Stimulated activated CD4-positive, alpha-beta T cell treated with anti-CD3 and anti-CD28 coated beads, Interleukin-1b, Interleukin-23, amount 100 ng/mL, for 4 hours (primary cell): ENCODE data around the gene CD40.
"Not testable (repeated sequence)": the region's sequence is repeated elsewhere in the genome, so short reads cannot be mapped to it uniquely, and the experiment has no call there.

ENCODE experiments used
- DNase-seq, 2 donors: peaks; one replicate each; pipeline ENCODE4 v3.0.0-alpha.2; 2020; ENCODE audit warnings: low read depth in 2 of 2

The CD40 gene

DNA sequence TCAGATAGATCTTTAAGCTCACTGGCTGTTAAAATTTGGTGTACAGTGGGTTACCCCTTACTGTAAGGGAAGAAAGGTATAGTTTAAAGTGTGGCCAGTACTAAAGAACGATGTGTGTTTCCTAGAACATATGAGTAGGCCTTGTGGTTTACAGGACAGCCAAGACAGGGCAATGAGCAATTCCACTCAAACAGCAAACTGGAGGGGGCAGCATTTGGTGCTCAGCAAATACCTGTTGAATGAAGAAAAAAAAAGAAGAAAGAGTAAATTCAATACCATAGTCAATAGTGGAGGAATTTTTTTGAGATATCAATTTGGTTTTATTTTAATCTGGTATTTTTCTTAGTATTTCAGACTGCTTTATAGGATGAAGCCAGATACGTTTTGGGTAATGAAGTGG is 24.6 kb upstream of the CD40 start:
- DNase-seq: no peak

DNA sequence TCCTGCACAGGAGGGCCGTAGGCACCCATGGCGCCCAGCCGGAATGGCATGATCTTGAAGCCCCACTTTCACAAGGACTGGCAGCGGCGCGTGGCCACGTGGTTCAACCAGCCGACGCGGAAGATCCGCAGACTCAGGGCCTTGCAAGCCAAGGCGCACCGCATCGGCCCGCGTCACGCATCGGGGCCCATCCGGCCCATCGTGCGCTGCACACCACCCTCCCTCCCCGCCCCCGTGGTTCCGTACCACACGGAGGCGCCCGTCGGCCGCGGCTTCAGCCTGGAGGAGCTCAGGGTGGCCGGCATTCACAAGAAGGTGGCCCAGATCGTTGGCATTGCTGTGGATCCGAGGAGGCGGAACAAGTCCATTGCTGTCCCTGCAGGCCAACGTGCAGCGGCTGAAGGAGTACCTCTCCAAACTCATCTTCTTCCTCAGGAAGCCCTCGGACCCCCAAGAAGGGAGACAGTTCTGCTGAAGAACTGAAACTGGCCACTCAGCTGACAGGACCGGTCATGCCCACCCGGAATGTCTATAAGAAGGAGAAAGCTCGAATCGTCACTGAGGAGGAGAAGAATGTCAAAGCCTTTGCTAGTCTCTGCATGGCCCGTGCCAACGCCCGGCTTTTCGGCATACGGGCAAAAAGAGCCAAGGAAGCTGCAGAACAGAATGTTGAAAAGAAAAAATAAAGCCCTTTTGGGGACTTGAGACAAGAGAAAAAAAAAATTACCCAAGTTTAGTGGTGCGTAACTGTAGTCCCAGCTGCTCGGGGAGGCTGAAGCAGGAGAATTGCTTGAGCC is 18.4 kb upstream of the CD40 start:
- DNase-seq: no peak

DNA sequence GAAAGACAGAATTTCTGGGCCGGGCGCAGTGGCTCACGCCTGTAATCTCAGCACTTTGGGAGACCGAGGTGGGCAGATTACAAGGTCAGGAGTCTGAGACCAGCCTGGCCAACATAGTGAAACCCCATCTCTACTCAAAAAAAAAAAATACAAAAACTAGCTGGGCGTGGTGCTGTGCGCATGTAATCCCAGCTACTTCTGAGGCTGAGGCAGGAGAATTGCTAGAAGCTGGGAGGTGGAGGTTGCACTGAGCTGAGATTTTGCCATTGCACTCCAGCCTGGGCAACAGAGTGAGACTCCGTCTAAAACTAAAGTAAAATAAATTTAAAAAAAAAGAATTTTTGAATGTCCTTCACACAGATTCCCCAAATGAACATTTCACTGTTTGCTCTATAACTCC is 17.7 kb upstream of the CD40 start:
- DNase-seq: not testable (repeated sequence)

DNA sequence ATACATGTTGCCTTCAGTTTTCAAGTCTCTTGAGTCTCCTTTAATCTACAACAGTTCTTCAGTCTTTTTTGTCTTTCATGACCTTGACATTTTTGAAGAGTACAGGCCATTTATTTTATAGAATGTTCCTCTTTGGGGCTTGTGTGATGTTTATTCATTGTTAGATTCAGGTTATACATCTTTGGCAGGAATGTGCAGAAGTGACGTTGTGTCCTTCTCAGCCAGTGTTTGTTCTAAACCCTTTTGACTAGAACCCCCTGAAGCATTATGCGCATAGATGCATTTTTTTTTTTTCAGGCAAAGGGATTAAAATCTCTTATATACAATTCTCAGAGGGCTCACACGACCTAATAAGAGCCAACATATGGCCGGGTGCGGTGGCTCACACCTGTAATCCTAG is 17.1 kb upstream of the CD40 start:
- no peak for DNase-seq

DNA sequence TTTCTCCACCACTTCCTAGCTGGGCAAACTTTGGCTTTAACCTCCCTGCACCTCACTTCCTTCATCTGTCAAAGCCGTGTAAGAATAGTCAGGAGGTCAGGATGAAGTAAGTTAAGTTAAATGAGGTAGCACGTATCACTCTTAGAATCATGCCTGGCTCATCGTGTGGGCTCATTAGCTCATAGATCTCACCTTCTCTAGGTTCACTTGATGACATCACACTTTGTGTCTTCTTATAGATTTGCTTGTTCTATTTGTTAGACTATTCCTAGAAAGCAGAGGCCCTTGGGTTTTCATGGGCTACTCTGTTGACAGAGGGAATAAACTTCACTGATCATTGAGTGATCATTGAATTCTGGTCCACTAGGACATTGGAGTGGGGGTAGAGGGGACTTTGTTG is 16.2 kb upstream of the CD40 start:
- no peak for DNase-seq

DNA sequence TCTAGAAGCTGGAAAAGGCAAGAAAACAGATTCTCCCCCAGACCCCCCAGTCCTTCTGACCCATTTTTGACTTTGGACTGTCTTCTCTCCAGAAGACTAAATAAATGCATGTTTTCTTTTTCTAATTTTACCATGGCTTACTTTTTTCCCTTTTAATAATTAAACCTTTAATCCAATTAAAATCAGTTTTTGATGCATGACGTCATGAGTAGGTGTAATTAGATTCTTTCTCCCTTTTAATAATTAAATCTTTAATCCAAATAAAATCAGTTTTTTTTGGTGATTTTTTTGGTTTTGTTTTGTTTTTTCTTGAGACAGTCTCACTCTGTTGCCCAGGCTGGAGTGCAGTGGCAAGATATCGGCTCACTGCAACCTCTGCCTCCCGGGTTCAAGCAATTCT is 15.2 kb upstream of the CD40 start:
- DNase-seq: no peak

DNA sequence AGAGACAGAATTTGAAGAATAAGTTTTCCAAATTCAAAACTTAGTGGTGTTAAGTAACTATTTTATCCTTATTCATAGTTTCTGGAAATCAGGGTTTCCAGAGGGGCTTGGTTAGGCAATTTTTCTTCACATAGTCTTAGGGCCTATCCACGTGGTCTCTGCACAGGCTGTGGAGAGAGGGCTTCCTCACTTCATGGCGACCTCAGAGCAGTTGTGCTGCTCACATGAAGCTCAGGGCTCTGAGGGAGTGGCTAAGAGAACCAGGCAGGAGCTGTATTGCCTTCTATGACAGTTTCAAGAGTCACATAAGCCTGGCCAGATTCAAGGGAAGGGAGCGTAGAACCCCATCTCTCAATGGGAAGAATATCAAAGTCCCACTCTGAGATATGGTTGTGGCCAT is 13.9 kb upstream of the CD40 start:
- no peak for DNase-seq

DNA sequence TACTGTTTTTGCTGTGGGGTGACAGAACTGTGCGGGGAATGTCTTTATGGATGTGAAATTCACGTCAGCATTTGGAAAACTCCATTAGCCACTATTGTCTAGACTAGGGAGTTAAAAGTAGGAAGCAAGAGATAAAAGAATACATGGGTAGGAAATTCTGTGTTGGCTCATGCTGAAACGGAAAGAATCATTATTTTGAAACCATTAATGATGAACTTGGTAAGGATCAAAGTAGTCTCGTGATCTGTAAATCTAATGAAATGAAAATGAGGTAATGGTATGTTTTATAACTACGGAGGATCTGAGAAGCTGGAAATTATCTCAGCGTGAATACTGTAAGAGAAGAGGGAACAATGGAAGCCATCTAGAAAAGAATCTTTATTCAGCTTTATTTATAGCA is 11.1 kb upstream of the CD40 start:
- DNase-seq: no peak

DNA sequence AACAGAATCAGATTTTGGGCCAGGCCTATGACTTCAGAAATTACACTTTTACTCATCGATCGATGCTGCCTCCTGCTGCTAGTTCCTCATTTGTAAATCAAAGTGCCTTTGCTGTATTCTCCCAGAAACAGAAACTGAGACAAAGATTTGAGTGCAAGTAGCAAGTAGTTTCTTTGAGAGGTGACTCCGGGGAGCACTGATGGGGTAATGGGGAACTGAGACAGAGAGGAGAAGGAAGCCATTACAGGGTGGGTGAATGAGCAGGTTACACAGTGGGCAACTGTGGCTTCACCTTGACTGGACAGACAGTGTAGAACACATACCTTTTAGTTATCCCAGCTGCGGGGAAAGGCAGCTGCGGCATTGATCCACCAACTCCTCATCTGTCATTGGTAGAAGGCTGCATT is 9.7 kb upstream of the CD40 start:
- no peak for DNase-seq

DNA sequence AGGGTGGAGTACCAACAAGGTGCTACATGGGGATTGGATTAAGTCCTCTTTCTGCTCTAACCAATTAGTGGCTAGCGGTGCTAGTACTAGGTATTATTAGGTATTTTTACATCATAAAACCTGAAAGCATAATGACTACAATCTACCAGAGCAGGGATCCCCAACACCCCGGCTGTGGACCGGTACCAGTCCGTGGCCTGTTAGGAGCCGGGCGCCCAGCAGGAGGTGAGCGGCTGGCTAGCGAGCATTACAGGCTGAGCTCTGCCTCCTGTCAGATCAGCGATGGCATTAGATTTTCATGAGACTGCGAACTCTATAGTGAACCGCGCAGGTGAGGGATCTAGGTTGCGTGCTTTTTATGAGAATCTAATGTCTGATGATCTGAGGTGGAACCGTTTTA is 9.1 kb upstream of the CD40 start:
- no peak for DNase-seq

DNA sequence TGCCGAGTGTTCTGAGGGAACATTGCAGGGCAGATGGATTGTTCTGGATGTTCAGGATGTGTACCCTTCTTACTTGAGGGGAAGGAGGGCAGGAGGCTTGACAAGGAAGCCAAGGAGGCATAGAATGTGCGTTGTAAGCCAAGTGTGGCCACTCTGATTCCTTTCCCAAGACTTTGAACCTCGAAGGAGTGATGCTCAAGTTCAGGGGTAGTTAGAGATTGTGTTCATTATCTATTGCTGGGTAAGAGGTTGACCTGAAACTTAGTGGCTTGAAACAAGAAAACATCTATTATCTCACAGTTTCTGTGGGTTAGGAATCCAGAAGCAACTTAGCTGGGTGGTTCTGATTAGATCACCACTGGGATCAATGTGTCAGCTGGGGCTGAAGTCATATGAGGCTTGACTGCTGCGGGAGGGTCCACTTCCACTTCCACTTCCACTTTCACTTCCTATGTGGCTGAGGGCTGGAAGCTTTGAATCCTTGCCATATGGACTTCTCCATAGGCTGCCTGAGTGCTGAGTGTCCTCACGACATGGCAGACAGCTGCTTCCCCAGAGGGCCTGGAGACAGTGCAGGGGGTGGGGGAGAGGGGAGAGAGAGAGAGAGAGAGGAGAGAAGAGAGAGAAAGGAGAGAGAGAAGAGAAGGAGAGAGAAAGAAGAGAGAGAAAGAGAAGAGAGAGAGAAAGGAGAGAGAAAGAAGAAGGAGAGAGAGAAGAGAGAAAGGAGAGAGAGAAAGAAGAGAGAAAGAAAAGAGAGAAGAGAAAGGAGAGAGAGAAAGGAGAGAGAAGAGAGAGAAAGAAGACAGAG is 6.9 kb upstream of the CD40 start:
- DNase-seq: no peak

DNA sequence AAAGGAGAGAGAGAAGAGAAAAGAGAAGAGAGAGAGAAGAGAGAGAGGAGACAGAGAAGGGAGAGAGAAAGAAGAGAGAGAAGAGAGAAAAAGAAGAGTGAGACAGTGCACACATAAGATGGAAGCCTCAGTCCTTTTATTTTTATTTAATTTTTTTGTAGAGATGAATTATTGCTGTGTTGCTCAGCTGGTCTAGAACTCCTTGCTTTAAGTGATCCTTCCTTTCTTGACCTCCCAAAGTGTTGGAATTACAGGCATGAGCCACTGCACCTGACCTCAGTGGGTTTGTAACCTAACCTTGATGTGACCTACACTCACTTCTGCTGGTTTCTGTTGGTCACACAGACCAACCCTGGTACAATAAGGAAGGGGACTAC is 6.3 kb upstream of the CD40 start:
- no peak for DNase-seq

DNA sequence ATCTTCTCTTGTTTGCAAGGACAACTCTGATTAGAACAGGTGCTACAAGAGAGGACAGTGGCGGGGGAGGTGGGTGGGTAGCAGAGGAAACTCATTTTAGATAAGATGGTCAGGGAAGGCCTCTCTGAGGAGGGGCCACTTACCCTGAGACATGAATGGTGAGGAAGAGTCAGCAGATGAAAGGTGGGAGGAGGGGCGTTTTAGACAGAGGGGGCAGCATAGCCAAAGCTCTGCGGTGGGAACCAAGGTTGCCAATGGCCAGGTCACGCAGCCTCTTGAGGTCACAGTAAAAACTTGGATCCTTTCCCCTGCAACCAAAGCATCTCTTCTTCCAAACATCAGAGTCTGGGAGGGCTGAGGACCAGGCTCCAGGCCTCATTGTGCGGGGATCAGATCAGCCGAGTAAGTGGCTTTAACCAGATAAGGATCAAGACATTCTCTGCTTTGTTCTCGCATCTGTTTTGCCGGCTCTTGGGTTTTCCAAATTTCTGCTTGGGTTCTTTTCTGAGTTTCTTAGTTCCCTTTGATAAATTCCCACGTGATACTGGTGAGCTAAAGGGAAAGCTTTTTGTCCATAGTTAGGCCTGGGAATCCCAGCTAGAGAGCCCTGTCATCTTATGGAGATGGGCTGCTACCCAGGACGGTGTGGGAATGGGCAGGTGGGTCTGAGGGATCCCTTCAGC is 5.5 kb upstream of the CD40 start:
- no peak for DNase-seq

DNA sequence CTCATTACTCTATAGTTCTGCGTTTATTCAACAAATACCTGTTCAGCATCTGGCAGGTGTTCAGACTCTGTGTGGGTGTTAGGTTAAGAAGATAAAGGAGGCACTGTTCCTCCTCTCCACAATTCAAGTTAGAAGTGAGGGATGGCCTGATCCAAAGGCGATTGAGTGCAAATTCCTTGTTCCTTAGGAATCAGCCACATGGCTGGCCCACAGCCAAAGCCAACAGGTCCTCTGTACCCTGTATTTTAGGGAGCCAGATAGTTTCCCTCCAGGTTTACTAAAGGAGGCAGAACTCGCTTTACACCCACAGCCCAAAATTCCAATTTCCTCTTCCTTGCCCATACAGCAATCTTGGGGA is 5.0 kb upstream of the CD40 start:
- no peak for DNase-seq

DNA sequence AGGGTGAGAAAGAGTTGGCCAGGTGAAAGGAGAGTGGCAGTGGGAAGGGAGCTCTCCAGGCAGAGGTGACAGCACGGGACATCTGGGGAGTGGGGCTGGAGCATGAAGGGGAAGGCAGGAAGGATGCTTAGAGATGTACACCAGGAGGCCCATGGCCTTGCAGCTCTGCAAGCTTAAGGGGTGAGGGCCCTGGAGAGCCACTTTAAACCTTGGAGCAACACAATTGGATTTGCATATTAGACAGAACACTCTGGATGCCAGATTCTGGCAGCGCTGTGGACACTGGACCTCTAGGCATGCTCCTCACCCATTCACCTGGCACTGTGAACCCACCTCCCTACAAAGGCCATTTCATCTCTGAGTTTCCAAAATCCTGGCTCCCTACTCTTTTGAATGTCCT is 3.7 kb upstream of the CD40 start:
- DNase-seq: no peak

DNA sequence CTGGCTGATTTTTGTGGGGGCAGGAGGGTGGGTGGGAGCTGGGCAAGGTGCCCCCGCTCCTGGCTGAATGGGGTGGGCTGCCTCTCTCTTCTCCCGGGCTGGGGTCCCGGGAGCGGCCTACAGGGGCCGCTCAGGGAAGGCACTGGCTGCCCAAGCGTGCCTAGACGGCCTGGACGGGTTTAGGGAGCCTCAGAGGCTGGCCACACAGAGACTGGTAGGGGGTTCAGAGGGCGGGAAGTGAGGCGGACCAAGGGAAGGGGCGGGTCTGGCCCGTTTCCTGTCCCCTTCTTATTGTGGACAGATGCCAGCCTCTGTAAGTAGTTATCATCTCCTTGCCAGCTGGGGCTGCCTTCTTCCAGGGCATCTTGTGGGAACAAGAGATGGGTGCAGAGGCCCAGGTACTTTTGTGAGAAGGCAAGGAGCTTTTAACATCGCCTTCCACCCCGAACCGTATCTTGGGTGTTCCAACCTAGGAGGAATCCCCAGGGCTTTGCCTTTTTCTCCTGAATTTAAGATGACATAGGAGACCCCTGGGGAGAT is 437 bp downstream of the CD40 start:
- no peak for DNase-seq

DNA sequence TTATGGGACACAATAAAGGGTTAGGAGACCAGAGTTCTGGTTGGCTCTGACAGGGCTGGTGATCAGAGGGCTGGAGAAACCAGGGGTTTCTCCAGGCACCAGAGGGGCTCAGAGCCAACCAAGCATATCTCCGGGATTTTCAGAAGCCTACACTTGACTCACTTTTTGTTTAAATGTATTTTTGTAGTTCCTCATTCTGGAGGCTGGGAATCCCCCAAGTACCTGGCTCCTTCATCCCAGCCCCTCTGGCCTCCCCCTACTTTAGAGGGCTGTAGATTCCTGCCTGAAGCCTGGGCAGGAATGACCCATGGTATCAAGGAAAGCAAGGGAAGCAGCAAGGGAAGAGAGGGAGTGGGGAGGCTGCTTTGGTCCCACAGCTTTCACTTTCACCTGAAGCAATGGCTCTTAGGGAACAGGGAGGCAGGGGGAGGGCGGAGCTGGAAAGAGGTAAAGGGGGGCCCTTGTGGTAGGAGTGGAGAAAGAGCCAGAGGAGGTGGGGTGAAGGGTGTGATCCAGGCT is 973 bp downstream of the CD40 start:
- no peak for DNase-seq

DNA sequence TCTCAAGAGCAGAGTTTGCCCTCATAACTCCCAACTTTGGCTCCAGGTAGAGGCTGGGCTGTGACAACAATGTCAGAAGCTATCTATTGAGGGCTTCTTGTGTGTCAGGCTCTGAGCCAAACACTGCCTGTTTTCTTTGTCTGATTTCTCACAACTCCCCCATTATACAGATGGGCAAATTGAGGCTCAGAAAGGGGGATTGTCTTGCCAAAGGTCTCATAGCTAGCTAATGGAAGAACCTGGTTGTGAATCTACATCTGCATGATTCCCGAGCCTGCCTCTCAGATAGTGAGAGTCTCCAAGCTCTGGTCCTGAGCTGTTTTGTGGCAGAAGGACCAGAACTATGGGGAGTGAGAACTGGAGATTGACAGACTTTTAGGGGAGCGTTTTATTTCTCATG is 1.4 kb downstream of the CD40 start:
- DNase-seq: no peak

DNA sequence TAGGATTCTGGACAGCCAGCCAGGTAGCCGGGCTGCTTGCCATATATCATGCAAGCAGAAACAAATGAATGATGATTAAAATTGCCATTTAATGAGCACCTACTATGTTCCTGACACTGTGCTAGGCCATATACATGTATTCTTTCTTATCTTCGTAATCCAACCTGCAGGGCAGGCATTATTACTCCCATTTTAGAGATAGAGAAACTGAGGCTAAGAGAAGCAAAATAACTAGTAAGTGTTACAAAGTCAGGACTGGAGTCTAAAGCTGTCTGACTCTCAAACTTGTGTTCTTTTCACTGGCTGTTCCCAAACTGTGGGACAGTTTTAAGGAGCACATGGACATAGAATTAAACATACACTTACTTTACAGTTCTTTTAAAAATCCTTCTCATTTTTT is 2.0 kb downstream of the CD40 start:
- DNase-seq: no peak

DNA sequence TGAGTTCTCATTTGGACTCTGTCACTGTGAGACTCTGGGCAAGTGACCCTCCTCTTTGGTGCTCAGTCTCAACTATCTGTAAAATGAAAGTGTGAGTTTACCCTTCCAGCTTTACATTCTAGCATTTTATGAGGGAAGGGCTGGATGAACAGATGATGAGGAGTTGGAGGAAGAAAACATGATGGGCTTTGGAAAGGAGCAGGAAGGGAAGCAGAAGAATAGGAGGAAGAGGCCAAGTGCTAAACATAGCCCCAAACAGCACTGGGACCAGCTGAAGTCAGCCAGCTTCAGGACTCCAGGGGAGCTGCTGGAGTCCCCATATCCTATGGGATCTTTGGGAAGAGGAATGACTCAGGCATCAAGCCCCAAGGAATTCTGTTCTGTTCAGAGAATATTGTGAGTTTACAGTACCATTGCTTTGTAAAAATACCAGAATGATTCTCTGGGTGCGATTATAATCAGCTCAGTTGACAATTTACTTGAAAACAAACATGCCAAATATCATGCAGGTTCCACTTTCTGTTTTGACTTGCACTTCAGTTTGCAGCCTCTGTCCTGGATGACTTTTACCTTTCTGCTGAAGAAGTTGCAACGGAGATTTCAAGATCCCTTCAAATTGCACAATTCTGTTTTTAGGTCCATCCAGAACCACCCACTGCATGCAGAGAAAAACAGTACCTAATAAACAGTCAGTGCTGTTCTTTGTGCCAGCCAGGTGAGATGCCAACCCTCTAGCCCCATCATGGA is 3.2 kb downstream of the CD40 start:
- DNase-seq: no peak

DNA sequence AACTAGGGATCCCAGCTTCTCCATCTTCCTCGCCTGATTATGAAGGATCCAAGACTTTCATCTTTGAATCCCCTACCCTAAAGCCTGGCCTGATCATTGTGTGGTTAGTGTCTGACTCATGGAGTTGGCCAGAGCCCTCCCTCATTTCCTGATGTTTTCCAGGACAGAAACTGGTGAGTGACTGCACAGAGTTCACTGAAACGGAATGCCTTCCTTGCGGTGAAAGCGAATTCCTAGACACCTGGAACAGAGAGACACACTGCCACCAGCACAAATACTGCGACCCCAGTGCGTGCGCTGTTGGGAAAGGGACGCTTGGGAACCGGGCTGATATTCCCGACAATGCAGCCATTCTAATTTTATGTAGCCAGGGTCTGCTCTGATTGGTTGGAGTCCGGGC is 4.0 kb downstream of the CD40 start:
- no peak for DNase-seq
